GM12864 (cell line): ENCODE results near the gene DGKH.
"Not testable (repeated sequence)": the region's sequence is repeated elsewhere in the genome, so short reads cannot be mapped to it uniquely, and the experiment has no call there.

Source experiments
- DNase-seq: peaks from one replicate; pipeline ENCODE4 v3.0.0-alpha.2; 2011; ENCODE audit warnings: low read depth
- H3K4me3 ChIP-seq: 2 replicates; pipeline ENCODE4 v1.5.1; 2011; ENCODE audit warnings: mild to moderate bottlenecking, low read depth, low read length, control low read depth
- CTCF ChIP-seq: IDR thresholded peaks from 2 replicates; pipeline ENCODE4 v1.5.1; 2011; ENCODE audit warnings: low read depth, mild to moderate bottlenecking, moderate library complexity, low read length, control low read depth, inconsistent platforms; ENCODE audit errors: missing control alignments

Gene DGKH

GRCh38 chr13:42153199-42154113 lies 105.0 kb downstream of the DGKH start:
- no peak for TF ChIP-seq CTCF
- no peak overlapping the region for H3K4me3 ChIP-seq
- DNase-seq: no peak

- DNase-seq: no peak
- H3K4me3 ChIP-seq: no peak overlapping the region
- no peak for TF ChIP-seq CTCF
Observed at GRCh38 chr13:42155251-42155650, 106.8 kb downstream of the DGKH start.

GRCh38 chr13:42163338-42163737 lies 114.9 kb downstream of the DGKH start:
- not testable (repeated sequence) for DNase-seq, H3K4me3 ChIP-seq

GRCh38 chr13:42163910-42164309 lies 115.5 kb downstream of the DGKH start:
- H3K4me3 ChIP-seq, DNase-seq: not testable (repeated sequence)

- no peak for TF ChIP-seq CTCF
- DNase-seq: no peak
- no peak overlapping the region for H3K4me3 ChIP-seq
Observed at GRCh38 chr13:42164557-42165125, 116.2 kb downstream of the DGKH start.

- DNase-seq: no peak
- no peak for TF ChIP-seq CTCF
- no peak overlapping the region for H3K4me3 ChIP-seq
Observed at GRCh38 chr13:42168496-42168895, 120.0 kb downstream of the DGKH start.

GRCh38 chr13:42170029-42170428 lies 121.6 kb downstream of the DGKH start:
- DNase-seq: no peak
- no peak for TF ChIP-seq CTCF
- no peak overlapping the region for H3K4me3 ChIP-seq

GRCh38 chr13:42173789-42174343 lies 125.4 kb downstream of the DGKH start:
- no peak for TF ChIP-seq CTCF
- no peak for DNase-seq

More at GRCh38 chr13:42173789-42174343, 125.4 kb downstream of the DGKH start:
- H3K4me3 ChIP-seq: no peak overlapping the region
